OCI-LY1 (cell line): Measurements from ENCODE around the gene SYT3.
"Not testable (repeated sequence)": the region's sequence is repeated elsewhere in the genome, so short reads cannot be mapped to it uniquely, and the experiment has no call there.

ENCODE experiments used
- H2AFZ ChIP-seq: fragments of 200-600 bp; sonication (generic), shearing (Covaris generic); 2 replicates; pipeline ENCODE4 v1.6.0; 2014; ENCODE audit warnings: antibody characterized with exemption, mild to moderate bottlenecking, low read length
- H3F3A ChIP-seq: fragments of 200-600 bp; sonication (generic), shearing (Covaris generic); 2 replicates; pipeline ENCODE4 v1.6.0; 2014; ENCODE audit warnings: mild to moderate bottlenecking, antibody characterized with exemption, low read length, moderate library complexity; ENCODE audit not compliant: insufficient read depth
- H3K27ac ChIP-seq: fragments of 200-600 bp; sonication (generic); 2 replicates; pipeline ENCODE4 v1.5.1; 2014; ENCODE audit warnings: low read length, mixed run types, mild to moderate bottlenecking, low read depth; ENCODE audit not compliant: poor library complexity, severe bottlenecking
- H3K27me3 ChIP-seq: fragments of 200-600 bp; sonication (generic); 2 replicates; pipeline ENCODE4 v1.6.0; 2014; ENCODE audit warnings: antibody characterized with exemption, mild to moderate bottlenecking, low read length, moderate library complexity; ENCODE audit not compliant: insufficient read depth
- H3K36me3 ChIP-seq: fragments of 200-600 bp; sonication (generic); 2 replicates; pipeline ENCODE4 v1.6.1; 2014; ENCODE audit warnings: mild to moderate bottlenecking, antibody characterized with exemption, low read length, moderate library complexity, mixed read lengths; ENCODE audit not compliant: insufficient read depth
- H3K4me1 ChIP-seq: fragments of 200-600 bp; sonication (generic); 2 replicates; pipeline ENCODE4 v1.5.1; 2014; ENCODE audit warnings: mild to moderate bottlenecking, low read length, moderate library complexity; ENCODE audit not compliant: insufficient read depth, severe bottlenecking
- H3K4me2 ChIP-seq: fragments of 200-600 bp; sonication (generic), shearing (Covaris generic); 2 replicates; pipeline ENCODE4 v1.6.1; 2014; ENCODE audit warnings: low read length
- H3K4me3 ChIP-seq: fragments of 200-600 bp; sonication (generic); 2 replicates; pipeline ENCODE4 v1.5.1; 2014; ENCODE audit warnings: low read length, low read depth, mild to moderate bottlenecking, mixed read lengths; ENCODE audit not compliant: poor library complexity, severe bottlenecking
- H3K79me2 ChIP-seq: fragments of 200-600 bp; shearing (Covaris generic); 2 replicates; pipeline ENCODE4 v1.6.1; 2016; ENCODE audit warnings: mixed run types, low read length, mixed read lengths; ENCODE audit not compliant: insufficient read depth
- H3K9ac ChIP-seq: fragments of 200-600 bp; sonication (generic), shearing (Covaris generic); 2 replicates; pipeline ENCODE4 v1.6.1; 2014; ENCODE audit warnings: mild to moderate bottlenecking, low read length, mixed read lengths
- H3K9me2 ChIP-seq: fragments of 200-600 bp; sonication (generic), shearing (Covaris generic); 2 replicates; pipeline ENCODE4 v1.6.1; 2014; ENCODE audit warnings: low read depth, mild to moderate bottlenecking, low read length, mixed read lengths
- H3K9me3 ChIP-seq: fragments of 200-600 bp; shearing (Covaris generic); 2 replicates; pipeline ENCODE4 v1.6.1; 2014; ENCODE audit warnings: low read length, mixed read lengths
- H4K20me1 ChIP-seq: fragments of 200-600 bp; sonication (generic), shearing (Covaris generic); 2 replicates; pipeline ENCODE4 v1.6.0; 2016; ENCODE audit warnings: mild to moderate bottlenecking, low read length; ENCODE audit not compliant: insufficient read depth
- CTCF ChIP-seq: fragments of 200-600 bp; sonication (generic), shearing (Covaris generic); IDR thresholded peaks from 2 replicates; pipeline ENCODE4 v1.5.1; 2017; ENCODE audit warnings: mild to moderate bottlenecking, antibody characterized with exemption, low read length, moderate library complexity, mixed read lengths
- EZH2 ChIP-seq: fragments of 200-600 bp; sonication (generic), shearing (Covaris generic); IDR thresholded peaks from 2 replicates; pipeline ENCODE4 v1.8.0; 2017; ENCODE audit warnings: borderline replicate concordance, mixed run types, mild to moderate bottlenecking, antibody characterized with exemption, low read length, moderate library complexity, mixed read lengths

The SYT3 gene

GRCh38 chr19:50580240-50580639 lies 59.4 kb downstream of the SYT3 start:
- no peak overlapping the region for H3K4me2 ChIP-seq

DNA sequence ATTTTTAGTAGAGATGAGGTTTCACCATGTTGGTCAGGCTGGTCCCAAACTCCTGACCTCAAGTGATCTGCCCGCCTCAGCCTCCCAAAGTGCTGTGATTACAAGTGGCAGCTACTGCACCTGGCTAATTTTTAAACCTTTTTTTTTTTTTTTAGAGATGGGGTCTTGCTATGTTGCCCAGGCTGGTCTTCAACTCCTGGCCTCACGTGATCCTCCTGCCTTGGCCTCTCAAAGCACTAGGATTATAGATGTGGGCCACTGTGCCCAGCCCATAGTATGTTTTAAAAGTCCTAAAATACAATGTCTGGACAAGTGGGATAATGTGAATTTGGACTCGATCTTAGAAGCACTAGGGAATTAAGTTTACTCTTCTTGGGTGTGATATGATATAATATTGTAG lies 62.9 kb downstream of the SYT3 start:
- H3K27me3 ChIP-seq, H3K36me3 ChIP-seq, H3K4me1 ChIP-seq, H3K9me2 ChIP-seq, H3K27ac ChIP-seq, H3K4me3 ChIP-seq, H3K4me2 ChIP-seq, H3K9me3 ChIP-seq, H3F3A ChIP-seq, H3K9ac ChIP-seq, H4K20me1 ChIP-seq, H3K79me2 ChIP-seq, H2AFZ ChIP-seq: not testable (repeated sequence)

More at GRCh38 chr19:50580240-50580639, 59.4 kb downstream of the SYT3 start:
- H3K27ac ChIP-seq = no peak overlapping the region
- H3K79me2 ChIP-seq = no peaks in the 10 kb centered on the region
- H3K36me3 ChIP-seq = no peaks in the 10 kb centered on the region; the same call in 1 of the 2 replicates
- H3K9ac ChIP-seq = no peak overlapping the region
- TF ChIP-seq CTCF = no peak
- TF ChIP-seq EZH2 = no peak
- H2AFZ ChIP-seq = no peak overlapping the region
- no peak overlapping the region for H3K4me3 ChIP-seq
- no peaks in the 10 kb centered on the region for H4K20me1 ChIP-seq
- no peaks in the 10 kb centered on the region for H3F3A ChIP-seq
- no peaks in the 10 kb centered on the region for H3K9me3 ChIP-seq
- H3K4me1 ChIP-seq = no peaks in the 10 kb centered on the region
- H3K27me3 ChIP-seq = peaks cover 8% of the 10 kb centered on the region; the same call in 1 of the 2 replicates
- no peaks in the 10 kb centered on the region for H3K9me2 ChIP-seq

- Histone ChIP-seq H3K4me1 (no peaks in the 10 kb centered on the region), H3K9me2 (no peaks in the 10 kb centered on the region), H3K27ac (no peak overlapping the region), H3K36me3 (no peaks in the 10 kb centered on the region), H3K79me2 (no peaks in the 10 kb centered on the region), H4K20me1 (no peaks in the 10 kb centered on the region), H3F3A (no peaks in the 10 kb centered on the region), H3K4me2 (no peak overlapping the region), H3K4me3 (no peak overlapping the region), H2AFZ (no peak overlapping the region), H3K27me3 (peaks cover 4% of the 10 kb centered on the region; the same call in 1 of the 2 replicates), H3K9ac (no peak overlapping the region), H3K9me3 (no peaks in the 10 kb centered on the region)
- TF ChIP-seq CTCF (no peak), EZH2 (no peak)
These were observed 65.8 kb downstream of the SYT3 start for GRCh38 chr19:50573741-50574461.
